Muscle of arm (tissue), 14 donors: ENCODE results near the gene IL21. TPM values are rescaled to one million over a fixed set of nuclear protein-coding genes. Genes with fewer than 3 reads are reported as not detected.
"Not testable (repeated sequence)": the region's sequence is repeated elsewhere in the genome, so short reads cannot be mapped to it uniquely, and the experiment has no call there.

Experiments
- DNase-seq: peaks from one replicate; pipeline ENCODE4 v3.0.0-alpha.2; 2013
- long read RNA-seq, 11 donors: transcript quantifications; one replicate each; lab custom pipeline, GENCODE V29; 2026
- polyA plus RNA-seq, 12 donors: library from polyadenylated mRNA; unstranded; fragments of 120-200 nt; gene quantifications; one replicate each; pipeline ENCODE4 v1.2.1, GENCODE V29; 2013; ENCODE audit not compliant: insufficient read length in 12 of 12

The IL21 gene
- polyA plus RNA-seq = not detected
- long read RNA-seq, donor 1 = 0 reads
- long read RNA-seq, donor 2 = 0 reads
- long read RNA-seq, donor 3 = 0 reads
- long read RNA-seq, donor 4 = 0 reads
- long read RNA-seq, donor 5 = 0 reads
- long read RNA-seq, donor 6 = 0 reads
- long read RNA-seq, donor 7 = 0 reads
- long read RNA-seq, donor 8 = 0 reads
- long read RNA-seq, donor 9 = 0 reads
- long read RNA-seq, donor 10 = 0 reads
- long read RNA-seq, donor 11 = 0 reads

DNA sequence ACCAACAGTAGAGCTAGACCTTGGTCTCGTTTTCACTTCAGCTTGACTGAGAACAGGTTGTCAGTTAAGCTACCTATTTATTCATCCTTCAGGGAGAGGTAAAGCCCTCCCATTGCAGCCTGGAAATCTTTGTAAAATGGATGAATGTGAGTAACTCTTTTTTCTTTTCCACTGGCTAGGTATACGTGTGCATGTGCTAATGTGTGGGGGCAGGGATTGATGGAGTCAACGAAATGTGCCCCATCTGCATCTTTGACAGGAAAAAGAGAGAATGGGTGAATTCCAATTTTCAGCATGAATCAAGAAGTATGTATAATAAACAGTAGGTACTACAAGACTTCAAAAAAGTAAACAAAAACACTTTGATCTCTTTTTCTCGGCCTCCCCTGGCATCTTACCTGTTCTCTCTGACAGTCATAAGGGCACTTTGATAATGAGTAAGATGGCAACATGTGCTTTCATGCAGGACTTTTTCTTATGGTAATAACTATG, at the start of gene IL21:
TSS of gene IL21 (minus strand) at position 51 of the 492 bp plus-strand sequence. CDS start 55 bp downstream, outside the sequence.
- DNase-seq = no peak

DNA sequence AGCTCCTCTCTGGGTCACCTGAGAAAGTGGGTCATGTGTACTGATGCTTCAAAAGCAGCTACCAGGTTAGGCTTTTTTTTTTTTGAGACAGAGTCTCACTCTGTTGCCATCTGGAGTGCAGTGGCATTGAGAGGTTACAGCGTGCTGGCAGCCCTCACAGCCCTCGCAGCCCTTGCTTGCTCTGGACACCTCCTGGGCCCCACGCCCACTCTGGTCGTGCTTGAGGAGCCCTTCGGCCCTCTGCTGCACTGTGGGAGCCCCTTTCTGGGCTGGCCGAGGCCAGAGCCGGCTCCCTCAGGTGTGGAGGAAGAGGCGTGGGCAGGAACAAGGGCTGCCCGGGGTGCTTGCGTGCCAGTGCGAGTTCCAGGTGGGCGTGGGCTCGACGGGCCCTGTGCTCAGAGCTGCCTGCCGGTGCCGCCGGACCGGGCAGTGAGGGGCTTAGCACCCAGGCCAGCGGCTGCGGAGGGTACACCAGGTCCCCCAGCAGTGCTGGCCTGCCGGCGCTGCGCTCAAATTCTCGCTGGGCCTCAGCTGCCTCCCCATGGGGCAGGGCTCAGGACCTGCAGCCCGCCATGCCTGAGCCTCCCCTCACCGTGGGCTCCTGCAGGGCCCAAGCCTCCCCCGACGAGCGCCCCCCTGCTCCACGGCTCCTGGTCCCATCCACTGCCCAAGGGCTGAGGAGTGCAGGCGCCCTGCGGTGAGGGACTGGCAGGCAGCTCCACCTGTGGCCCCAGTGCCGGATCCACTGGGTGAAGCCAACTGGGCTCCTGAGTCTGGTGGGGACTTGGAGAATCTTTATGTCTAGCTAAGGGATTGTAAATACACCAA, 49.3 kb upstream of the IL21 start:
- DNase-seq = no peak

DNA sequence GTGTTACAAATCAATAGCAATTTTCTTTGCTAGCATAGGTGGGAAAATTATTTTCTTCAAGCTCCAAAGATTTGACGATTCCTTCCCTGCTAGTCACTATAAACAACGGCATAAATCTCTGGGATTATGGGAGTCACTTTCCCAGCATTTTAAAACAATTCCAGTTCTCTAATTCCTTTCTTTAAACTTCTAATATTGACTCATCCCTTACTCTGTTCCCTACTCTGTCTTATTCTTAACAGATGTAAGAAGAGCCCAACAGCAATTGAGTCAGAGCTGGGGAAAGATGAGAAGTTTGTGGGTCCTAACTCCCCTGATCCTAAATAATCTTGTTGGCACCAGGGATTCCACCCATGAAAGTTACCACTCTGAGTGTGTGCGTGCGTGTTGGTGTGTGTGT, 47.4 kb upstream of the IL21 start:
- DNase-seq = no peak

DNA sequence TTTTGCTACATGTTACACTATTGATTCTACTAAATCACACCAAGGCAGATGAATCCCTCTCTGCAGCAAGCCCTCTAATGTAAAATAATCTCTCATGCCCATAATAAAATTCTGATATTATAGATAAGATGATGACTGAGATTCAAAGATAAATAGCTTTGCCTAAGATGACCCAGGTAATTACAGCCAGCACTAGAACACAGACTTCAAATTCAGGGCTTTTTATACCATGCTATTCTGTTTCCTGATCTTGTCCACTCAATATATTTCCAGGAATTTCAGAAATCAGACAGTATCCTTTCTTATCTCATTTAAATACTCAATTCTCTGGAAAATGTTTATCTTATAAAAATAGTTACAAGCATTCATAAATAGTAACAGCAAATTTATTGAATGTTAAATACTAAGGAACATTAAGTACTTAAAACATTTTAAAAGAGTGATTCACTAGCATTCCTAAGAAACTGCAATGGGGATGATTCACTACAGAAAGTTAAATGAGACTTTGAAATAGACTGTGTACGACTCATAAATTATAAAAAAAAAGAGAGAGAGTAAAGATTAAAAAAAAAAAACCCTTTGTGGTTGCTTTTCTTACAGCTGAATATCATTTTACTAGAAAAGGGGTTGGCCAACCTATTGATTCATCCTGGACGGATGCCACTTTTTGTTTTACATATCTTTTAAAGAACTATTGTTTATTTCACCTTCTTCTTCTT, 45.8 kb upstream of the IL21 start:
- DNase-seq = no peak

DNA sequence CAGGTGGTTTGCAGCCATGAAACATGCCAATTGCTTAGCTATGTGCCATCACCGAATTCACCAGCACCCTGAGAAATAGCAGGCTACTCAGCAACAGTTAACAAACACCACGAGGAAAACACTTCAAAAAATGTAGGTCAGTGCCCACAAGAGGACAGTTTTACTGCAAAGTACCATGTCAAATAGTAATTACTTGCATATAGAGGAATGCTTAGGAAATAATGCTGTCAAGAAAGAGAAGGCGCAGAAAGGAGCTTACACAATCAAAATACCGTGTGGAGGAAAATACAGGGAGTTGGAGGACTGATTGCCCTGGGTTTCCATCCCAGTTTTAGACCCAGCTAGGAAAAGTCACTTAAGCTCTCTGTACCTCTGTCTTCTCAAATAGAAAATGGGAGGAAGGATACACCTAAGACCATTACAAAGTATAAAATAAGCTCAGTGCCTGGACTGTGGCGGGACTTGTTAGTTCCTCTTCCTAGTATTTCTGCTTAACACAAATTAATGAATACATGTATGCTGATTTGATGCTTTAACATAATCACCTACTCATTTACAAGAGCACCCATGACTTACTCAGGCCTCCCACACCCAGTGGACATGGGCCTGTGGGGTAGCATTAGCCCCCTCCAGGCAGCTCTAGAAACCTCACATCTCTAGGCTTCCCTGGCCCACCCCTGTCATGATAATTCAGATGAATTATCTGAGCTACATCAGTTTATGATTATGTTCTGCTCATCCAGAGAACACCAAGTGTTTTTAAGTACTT, 44.5 kb upstream of the IL21 start:
- DNase-seq = no peak

DNA sequence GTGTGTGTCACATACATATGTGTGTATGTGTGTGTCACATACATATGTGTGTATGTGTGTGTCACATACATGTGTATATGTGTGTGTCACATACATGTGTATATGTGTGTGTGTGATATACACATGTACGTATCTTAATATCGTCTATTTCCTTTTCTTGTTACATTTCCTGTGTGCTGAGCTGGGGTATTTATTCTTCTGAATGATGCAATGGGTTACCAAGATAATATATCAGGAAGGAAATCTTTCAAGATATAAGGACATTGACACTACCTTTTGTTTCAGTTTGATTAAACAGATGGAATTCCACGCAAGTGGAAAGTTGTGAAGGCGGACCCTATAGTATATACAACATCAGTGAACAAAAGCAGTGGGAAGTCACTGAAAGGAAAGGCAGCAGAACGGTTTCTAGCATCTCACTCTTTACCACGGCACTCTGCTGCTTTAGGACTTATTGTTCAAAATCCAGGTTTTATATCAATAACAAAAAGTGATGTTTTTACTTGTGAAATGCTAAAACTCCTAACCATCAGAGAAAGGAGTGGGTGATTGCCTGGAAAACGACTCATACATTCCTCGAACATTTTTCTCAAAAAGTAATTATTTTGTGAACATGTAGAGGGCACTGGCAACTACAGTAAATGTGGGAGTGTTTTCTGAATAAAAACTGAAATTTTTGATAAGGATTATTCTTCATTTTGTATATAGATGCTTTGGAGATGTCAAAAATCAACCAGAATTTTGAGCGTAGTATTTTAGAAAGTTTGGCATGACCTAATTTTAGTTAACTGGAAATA, 43.1 kb upstream of the IL21 start:
- DNase-seq = no peak

DNA sequence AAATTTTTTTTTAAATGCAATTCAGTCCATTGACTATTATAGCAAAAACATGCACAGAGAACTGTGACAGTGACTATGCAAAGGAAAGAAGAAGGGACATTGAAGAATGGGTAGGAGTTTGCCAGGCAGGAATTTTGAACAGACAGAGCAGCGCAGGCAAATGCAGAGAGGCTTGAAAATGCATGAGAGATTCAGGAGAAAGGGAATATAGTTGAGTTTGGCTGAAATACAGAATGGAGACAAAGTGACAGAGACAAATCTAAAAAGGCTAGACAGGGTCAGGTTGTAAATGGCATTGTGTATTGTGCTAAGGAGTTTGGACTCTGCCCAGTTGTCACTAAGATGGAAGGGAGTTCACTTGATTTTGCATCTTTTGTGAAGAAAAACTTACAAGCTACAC, 42.4 kb upstream of the IL21 start:
- DNase-seq = no peak

DNA sequence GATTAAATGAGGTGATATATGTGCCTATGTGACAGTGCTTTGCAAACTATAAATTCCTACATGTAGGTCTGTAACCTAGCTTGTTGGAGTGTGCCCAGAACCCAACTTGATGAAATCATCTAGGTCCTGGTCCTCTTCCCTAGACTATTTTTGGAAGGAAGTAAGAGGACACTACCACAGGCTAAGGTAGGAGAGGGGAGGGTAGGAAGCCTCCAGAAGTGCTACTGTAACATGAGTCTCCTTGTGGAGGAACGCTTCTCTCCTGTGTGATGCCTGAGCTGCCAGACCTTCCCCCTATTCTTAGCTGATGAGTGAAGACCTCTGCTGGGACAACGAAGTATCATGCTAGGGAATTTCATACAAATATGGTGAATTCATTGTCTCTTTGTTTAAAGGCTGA, 41.8 kb upstream of the IL21 start:
- no peak for DNase-seq

DNA sequence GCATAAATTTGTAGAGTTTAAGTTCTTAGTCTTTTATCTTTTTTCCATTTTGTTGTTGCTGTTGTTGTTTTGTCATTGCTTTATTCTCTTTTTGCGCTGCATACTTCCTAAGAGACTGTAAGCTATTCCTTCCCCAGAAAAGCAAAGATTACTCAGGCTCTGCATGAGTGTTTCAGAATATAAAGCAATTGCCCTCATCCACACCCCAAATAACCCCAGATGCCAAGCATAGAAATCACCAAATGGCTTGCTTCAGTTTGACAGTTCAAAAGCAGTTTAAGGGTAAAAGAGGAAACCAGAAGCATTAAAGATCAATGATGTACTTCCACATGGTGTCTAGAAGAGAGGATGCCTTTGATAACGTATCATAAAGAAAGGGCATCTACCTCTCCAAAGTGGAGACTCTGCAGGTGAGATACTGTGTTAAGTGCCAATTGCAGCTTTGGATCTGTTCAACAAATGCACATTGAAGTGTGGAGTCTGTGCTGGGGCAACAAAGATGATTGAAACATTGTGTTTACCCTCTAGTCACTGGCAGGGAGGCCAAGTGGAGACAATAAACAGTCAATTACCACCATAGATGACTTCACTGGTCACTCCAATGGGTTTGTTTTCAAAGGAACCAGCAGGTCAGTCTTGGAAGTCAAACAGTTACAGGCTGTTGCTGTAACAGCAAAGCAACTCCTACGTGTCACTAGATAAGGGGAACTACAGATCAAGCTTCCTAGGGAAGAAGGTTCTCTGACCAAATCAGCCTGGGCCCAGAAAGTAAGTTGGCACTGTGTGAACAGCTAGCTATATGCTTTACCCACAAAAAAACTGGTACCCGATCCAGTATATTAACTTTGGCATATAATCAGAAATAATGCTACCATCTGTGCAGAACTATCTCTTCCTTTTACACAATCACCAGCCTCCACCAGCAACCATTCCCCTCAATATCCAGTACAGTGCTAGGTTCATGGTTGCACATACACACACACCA, 40.6 kb upstream of the IL21 start:
- DNase-seq = no peak

DNA sequence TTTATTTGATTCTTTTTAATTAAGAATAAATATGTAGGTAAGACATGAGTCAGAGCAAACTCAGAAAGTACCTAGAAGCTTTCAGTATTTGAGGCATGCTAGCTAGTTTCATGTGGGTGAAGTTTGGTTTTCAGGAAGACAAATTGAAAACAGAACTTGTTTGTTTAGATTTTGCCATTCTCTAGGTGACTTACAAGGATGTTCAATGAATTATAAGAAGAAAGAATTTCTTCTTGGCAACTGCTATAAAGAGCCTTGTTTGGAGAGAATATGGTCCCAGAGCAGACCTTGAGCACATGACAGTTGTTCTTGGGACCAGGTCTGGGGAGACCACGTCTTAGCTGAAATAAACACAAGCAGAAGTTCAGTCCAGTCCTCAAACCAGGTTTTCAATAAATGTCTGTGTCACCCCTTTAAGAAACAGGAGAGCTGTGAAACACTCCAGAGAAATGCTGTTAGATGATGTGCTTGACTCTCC, 38.0 kb upstream of the IL21 start:
- DNase-seq = no peak

DNA sequence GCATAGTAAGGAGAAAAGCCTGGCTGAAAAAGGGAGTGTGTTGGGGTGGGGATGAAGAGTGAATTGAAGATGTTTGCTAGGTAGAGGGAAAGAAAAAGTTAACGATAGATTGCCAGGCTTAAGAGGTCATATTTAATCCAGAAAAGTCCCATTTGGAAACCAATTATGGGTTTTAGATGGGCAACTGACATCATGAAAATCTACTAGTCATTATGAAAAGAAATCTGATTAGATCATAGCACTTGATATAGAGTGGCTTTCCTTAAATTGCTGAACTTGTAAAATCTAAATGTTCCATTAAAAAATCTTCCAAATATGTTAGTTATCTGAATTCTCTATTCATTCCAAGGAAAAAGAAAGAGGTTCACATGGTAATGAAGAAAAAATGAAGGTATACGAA, 37.5 kb upstream of the IL21 start:
- DNase-seq = no peak

DNA sequence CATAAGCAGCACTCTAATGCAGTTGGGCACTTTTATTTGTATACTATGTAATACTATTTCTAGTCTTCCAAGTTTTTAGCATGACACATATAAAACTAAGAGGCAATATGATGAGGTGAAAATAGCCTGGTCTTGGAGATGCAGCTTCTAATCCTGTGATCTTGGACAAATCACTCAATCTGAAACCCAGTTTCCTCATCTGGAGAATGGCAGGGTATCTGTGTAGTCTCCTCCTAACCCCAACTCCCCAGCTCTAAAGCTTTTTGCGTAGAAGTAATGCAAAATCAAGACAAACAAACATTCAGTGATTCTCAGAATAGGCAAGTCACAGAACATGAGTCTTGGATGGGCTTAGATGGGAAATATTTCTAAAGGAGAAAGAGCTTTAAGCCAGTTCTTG, 36.7 kb upstream of the IL21 start:
- DNase-seq = no peak

DNA sequence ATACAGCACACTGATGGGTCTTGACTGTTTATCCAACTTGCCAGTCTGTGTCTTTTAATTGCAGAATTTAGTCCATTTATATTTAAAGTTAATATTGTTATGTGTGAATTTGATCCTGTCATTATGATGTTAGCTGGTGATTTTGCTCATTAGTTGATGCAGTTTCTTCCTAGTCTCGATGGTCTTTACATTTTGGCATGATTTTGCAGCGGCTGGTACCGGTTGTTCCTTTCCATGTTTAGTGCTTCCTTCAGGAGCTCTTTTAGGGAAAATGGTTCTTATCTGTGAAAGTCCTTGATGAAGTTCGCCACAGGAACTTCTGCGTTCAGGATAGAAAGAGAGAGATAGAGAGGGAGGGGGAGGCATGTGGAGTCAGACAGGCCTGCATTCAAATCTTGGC, 35.7 kb upstream of the IL21 start:
- DNase-seq = not testable (repeated sequence)

DNA sequence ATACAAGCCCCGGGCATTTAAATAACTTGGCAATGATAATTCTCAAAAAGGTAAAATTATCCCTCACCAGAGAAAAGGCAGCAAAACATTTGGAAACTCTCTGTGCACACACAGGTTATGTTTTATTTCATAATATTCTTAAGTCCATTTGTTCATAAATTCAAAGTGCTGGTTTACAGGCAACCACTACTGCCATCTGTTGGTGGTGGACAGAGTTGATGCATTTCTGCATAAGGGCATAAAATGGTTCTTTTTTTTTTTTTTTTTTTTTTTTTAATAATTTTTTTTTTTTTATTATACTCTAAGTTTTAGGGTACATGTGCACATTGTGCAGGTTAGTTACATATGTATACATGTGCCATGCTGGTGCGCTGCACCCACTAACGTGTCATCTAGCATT, 31.5 kb upstream of the IL21 start:
- peak; percentile 15 for DNase-seq

DNA sequence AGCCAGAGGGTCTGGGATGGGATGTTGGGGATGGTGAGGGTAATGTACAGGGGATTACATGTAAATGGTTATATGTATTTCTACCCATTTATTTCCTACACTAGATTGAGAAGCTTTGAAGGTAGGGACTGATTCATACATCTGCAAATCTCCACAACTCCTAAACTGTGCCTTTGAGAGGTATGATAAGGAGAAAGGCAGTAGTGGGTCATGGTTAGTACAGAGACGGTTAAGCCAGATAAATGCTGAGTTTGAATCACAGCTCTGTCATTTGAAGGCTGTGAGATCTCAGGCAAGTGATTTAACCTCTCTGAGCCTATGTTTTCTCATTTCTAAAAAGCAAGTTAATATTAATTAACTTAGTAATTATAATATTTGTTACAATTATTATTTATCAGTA, 29.3 kb upstream of the IL21 start:
- DNase-seq = no peak

DNA sequence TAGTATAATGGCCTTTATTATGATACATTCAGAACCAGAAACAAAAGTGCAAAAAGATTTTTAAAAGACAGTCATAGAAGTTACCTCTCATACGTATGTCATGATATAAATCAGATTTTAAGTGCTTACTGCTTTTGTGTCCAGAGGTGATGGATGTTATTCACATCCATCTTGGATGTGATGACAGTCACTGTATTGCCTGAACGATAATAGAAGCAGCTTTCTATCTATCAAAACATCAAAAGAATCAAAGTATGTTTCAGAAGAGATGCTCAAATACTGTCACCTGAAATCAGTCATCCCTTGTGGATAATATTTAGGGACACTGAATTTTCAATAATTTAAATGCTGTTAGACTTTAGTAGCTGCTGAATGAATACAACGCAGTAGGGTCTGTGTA, 26.8 kb upstream of the IL21 start:
- no peak for DNase-seq

DNA sequence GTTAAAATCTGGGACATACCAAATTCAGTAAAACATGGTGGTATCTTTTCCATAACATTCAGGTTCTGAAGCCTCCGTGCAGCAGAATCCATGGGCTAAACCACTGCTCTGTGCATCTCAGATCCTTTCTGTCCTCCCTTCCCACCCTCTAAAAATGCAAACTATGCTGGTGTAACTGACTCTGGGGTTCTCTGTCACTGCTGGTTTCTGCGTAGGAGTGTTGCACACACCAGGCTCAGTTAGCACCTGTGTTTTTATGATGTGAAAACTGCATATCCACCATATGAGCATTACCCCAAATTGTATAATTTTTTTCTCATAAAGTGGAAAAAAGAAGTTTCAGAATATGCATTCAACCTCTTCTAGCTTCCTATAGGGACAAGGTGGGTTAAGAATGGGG, 22.4 kb upstream of the IL21 start:
- no peak for DNase-seq

DNA sequence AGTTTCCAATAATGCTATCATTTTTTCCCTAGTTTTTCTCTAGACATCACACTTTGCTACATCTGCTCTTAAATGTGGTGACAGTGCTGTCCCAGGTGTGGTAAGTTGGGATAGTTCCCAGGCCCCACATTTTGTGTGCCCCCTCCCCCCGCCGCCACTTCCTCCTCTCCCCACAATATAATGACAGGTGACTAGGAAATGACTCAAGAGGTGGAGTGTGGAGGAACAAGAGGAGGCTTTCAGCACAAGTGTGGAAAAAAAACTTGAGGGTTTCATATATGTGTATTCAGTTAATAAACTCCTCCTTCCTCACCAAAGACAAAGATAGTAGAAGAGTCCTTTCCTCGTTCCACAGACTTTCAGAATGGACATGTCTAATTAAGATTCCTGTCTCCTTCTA, 18.3 kb upstream of the IL21 start:
- no peak for DNase-seq

DNA sequence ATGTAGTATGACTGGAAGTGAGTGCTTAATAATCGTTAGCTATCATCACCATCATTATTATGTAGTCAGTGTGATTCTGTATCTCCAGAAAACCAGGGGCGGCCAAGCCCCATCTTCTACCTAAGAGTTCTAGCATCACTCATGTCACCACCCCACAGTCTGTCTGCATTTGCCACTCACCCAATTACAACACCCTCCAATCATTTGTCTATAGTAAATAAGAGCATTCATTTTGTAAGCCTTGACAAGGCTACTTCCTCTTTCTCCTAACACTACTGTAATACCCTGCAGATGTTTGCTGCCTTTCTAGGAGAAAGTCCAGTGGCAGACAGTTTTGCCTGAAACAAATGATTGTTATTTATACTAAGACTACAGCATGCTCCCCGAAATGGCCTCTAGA, 15.8 kb upstream of the IL21 start:
- DNase-seq = no peak

DNA sequence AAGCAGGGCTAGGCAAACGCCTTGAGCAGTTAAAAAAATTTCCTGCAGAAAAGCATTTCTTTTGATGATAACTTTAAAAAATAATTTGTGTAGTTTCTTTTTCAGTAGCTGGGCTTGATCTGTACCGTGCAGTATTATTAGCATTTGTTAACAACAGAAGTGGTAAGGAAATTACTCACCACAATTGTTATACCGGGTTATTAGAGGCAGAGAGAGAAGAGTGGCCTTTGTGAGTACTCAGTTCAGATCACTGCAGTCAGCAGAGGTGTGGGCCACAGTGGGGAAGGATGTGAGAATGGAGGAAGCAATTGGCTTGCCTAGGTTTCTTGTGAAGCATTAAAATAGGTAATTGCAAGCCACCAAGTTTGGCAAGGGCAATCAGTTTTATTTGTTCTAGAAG, 14.3 kb upstream of the IL21 start:
- no peak for DNase-seq
